Caco-2 (cell line): ENCODE measurements around the gene ILF2. TPM values are rescaled to one million over a fixed set of nuclear protein-coding genes. Genes with fewer than 3 reads are reported as not detected.

Source experiments
- BruUV-seq: library from RNA; stranded (reverse); fragments of 400-500 nt; replicated peaks from 2 replicates; lab custom pipeline; 2021; lab: Mats Ljungman, UMichigan
- CTCF ChIA-PET: fragments of 300-600 bp; sonication (Branson Sonifier 250); formaldehyde crosslinking; loops from one replicate; lab custom pipeline; 2022; ENCODE audit warnings: antibody characterized with exemption; lab: Charles Lee
- POLR2A ChIA-PET: fragments of 300-600 bp; sonication (Branson Sonifier 250); formaldehyde crosslinking; loops from one replicate; lab custom pipeline; 2022; ENCODE audit warnings: antibody characterized with exemption; lab: Charles Lee
- DNase-seq, 2 experiments: peaks; one replicate each; pipeline versions ENCODE4 v3.0.0 to v3.0.0-alpha.2; 2020 to 2022
- H3K27me3 ChIP-seq: replicated peaks from 2 replicates; pipeline ENCODE4 v1.6.0; 2011; ENCODE audit warnings: low read length; ENCODE audit not compliant: control insufficient read depth, insufficient read depth
- H3K36me3 ChIP-seq: 2 replicates; pipeline ENCODE4 v1.5.1; 2011; ENCODE audit warnings: low read length; ENCODE audit not compliant: control insufficient read depth, insufficient read depth
- H3K4me1 ChIP-seq: fragments of 250-450 bp; sonication (Bioruptor Pico); 2 replicates; pipeline ENCODE4 v1.5.1; 2020; ENCODE audit warnings: mild to moderate bottlenecking
- H3K4me3 ChIP-seq: 2 replicates; pipeline ENCODE4 v1.5.1; 2011; ENCODE audit warnings: low read depth, mild to moderate bottlenecking, control low read depth, low read length
- H3K9me3 ChIP-seq: fragments of 250-450 bp; sonication (Bioruptor Pico); 2 replicates; pipeline ENCODE4 v1.5.1; 2020; ENCODE audit warnings: mild to moderate bottlenecking, moderate library complexity
- H3K27ac Mint-ChIP-seq: one replicate; pipeline ENCODE4 v1.8.0; 2022; ENCODE audit warnings: mixed read lengths; ENCODE audit not compliant: unreplicated experiment
- H3K27me3 Mint-ChIP-seq: one replicate; pipeline ENCODE4 v1.8.0; 2022; ENCODE audit warnings: mixed read lengths; ENCODE audit not compliant: insufficient read depth, unreplicated experiment
- H3K36me3 Mint-ChIP-seq: one replicate; pipeline ENCODE4 v1.8.0; 2022; ENCODE audit warnings: mild to moderate bottlenecking, mixed read lengths; ENCODE audit not compliant: insufficient read depth, unreplicated experiment
- H3K4me1 Mint-ChIP-seq: one replicate; pipeline ENCODE4 v1.8.0; 2022; ENCODE audit warnings: low read depth, mixed read lengths; ENCODE audit not compliant: unreplicated experiment
- H3K4me3 Mint-ChIP-seq: one replicate; pipeline ENCODE4 v1.8.0; 2022; ENCODE audit warnings: mild to moderate bottlenecking, moderate library complexity, mixed read lengths; ENCODE audit not compliant: unreplicated experiment
- H3K9me3 Mint-ChIP-seq: one replicate; pipeline ENCODE4 v1.8.0; 2022; ENCODE audit warnings: mixed read lengths; ENCODE audit not compliant: unreplicated experiment
- intact Hi-C: fragments of 100-400 bp; cut with micrococcal nuclease; formaldehyde crosslinking; loops from one replicate; pipeline ENCODE4 v1.10.0; 2022; ENCODE audit not compliant: unreplicated experiment
- total RNA-seq: library from RNA; stranded (reverse); gene quantifications from 2 replicates; pipeline ENCODE4 v1.2.3, GENCODE V29; 2022
- TF ChIP-seq, protein P1 (sequence below), 2 experiments: fragments of 200-600 bp in 1 of 2; IDR thresholded peaks; 1 replicate in 1 of 2; 2 replicates in 1 of 2; pipeline versions ENCODE4 v1.5.1 to v1.8.0; 2011 to 2022; ENCODE audit warnings: antibody characterized with exemption in 1 of 2, control low read depth in 1 of 2, inconsistent platforms in 1 of 2, low read depth in 1 of 2, low read length in 1 of 2, mild to moderate bottlenecking in 1 of 2, moderate library complexity in 1 of 2; ENCODE audit not compliant: insufficient read depth in 1 of 2, severe bottlenecking in 1 of 2, unreplicated experiment in 1 of 2

Gene ILF2
- total RNA-seq, 1 experiment from 2014 or later, result 287 TPM

DNA sequence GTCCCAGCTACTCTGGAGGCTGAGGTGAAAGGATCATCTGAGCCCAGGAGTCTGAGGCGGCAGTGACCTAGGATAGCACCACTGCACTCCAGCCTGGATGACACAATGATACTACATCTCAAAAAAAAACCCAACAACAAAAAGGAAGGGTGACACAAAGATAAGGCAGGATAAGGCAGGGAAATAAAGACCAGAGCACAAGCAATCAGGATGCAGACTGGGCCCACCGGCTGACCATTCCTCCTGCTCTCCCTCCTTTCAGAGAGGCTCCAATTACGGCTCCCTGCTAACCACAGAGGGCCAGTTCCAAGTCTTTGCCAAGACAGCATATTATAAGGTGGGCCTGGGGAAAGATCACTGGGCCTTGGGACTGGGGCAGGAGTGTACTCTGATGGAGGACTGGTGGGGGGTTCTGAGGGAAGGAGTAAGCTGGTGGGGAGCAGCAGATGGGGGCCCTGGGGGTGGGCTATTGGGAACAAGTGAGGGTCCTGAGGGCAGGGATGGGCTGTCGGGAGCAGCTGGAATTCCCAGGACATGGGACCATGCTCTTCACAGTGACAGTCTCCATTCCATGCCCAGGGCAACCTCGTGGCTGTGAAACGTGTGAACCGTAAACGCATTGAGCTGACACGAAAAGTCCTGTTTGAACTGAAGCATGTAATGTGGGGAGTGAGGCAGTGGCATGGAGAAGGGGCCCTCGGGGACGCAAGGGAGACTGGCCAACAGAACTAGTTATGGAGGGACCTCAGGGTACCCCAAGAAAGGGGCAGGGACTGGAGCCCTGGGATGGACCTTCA, 14.9 kb upstream of the ILF2 start:
- H3K36me3 Mint-ChIP-seq, result peaks cover 6% of the 10 kb centered on the region
- H3K27ac Mint-ChIP-seq, result no peak overlapping the region
- Histone ChIP-seq H3K36me3 (no peaks in the 10 kb centered on the region), H3K9me3 (no peaks in the 10 kb centered on the region), H3K27me3 (no peaks in the 10 kb centered on the region), H3K4me1 (no peaks in the 10 kb centered on the region), H3K4me3 (no peak overlapping the region)
- intact Hi-C loops, result no loop called here
- CTCF ChIA-PET, result no interaction called here
- no TSS peak for BruUV-seq
- POLR2A ChIA-PET, result interaction anchor here (0.6 kb wide), 1 partner anchor 52 kb away, joined by 3 read pairs; the partner anchor contains the start of gene CHTOP
- no peaks in the 10 kb centered on the region for H3K27me3 Mint-ChIP-seq
- peaks cover 7% of the 10 kb centered on the region for H3K4me1 Mint-ChIP-seq
- no peak for DNase-seq
- no peaks in the 10 kb centered on the region for H3K9me3 Mint-ChIP-seq
- H3K4me3 Mint-ChIP-seq, result no peak overlapping the region
- TF ChIP-seq, protein P1, sequence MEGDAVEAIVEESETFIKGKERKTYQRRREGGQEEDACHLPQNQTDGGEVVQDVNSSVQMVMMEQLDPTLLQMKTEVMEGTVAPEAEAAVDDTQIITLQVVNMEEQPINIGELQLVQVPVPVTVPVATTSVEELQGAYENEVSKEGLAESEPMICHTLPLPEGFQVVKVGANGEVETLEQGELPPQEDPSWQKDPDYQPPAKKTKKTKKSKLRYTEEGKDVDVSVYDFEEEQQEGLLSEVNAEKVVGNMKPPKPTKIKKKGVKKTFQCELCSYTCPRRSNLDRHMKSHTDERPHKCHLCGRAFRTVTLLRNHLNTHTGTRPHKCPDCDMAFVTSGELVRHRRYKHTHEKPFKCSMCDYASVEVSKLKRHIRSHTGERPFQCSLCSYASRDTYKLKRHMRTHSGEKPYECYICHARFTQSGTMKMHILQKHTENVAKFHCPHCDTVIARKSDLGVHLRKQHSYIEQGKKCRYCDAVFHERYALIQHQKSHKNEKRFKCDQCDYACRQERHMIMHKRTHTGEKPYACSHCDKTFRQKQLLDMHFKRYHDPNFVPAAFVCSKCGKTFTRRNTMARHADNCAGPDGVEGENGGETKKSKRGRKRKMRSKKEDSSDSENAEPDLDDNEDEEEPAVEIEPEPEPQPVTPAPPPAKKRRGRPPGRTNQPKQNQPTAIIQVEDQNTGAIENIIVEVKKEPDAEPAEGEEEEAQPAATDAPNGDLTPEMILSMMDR (IDR thresholded peaks at IDR 0.05; ENCODE audit: insufficient read depth in 1 of 2, low read depth in 1 of 2, low read length in 1 of 2, severe bottlenecking in 1 of 2, unreplicated experiment in 1 of 2), result no peak

DNA sequence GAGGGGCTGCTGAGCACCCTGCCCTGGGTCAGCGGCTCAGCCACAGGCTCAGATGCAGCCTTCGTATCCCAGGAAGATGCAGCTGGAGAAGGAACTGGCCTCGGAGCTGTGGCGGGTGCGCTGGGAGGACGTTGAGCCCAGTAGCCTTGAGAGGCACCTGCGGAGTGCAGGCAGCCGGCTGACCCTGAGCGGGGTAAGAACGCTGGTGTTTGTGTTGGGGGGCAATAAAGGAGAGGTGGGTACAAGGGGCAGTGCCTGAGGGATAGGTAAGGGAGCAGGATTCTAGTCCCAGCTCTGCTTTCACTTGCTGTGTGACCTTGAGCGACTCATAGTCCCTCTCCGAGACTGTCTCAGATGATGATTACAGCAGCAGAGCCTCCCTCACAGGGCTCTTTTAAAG, 14.1 kb upstream of the ILF2 start:
- Histone ChIP-seq H3K36me3 (no peaks in the 10 kb centered on the region), H3K4me3 (no peak overlapping the region), H3K4me1 (no peaks in the 10 kb centered on the region), H3K27me3 (no peaks in the 10 kb centered on the region), H3K9me3 (no peaks in the 10 kb centered on the region)
- intact Hi-C loops, result no loop called here
- H3K9me3 Mint-ChIP-seq, result no peaks in the 10 kb centered on the region
- H3K4me1 Mint-ChIP-seq, result peaks cover 14% of the 10 kb centered on the region
- no TSS peak for BruUV-seq
- H3K27ac Mint-ChIP-seq, result no peak overlapping the region
- peaks cover 6% of the 10 kb centered on the region for H3K27me3 Mint-ChIP-seq
- POLR2A ChIA-PET, result no interaction called here
- peaks cover 6% of the 10 kb centered on the region for H3K36me3 Mint-ChIP-seq
- CTCF ChIA-PET, result no interaction called here
- TF ChIP-seq, protein P1 (IDR thresholded peaks at IDR 0.05; ENCODE audit: insufficient read depth in 1 of 2, low read depth in 1 of 2, low read length in 1 of 2, severe bottlenecking in 1 of 2, unreplicated experiment in 1 of 2), result no peak
- H3K4me3 Mint-ChIP-seq, result no peak overlapping the region
- no peak for DNase-seq

DNA sequence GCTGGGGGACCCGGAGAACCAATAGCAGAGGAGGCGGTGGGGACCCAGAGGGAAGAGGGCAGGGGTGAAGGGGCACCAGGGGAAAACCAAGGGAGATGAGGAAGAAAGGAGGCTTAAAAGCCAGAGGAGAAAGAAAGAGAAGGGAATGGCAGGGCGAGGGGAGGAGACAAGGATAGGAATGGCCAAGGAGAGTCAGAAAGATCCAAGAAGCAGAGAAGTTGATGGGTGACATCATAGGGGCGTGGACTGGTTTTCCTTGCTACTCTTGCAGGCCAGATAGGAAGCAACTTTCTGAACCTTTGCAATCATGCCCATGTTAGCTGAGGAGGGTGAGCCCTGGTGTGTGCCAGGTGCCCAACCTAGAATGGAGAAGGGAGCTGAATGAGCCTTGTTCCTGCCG, 13.1 kb upstream of the ILF2 start:
- no peak for DNase-seq
- Mint-ChIP-seq H3K4me1 (peaks cover 19% of the 10 kb centered on the region), H3K36me3 (peaks cover 6% of the 10 kb centered on the region), H3K27me3 (peaks cover 9% of the 10 kb centered on the region), H3K4me3 (no peak overlapping the region), H3K27ac (no peak overlapping the region), H3K9me3 (no peaks in the 10 kb centered on the region)
- BruUV-seq, result no TSS peak
- ChIA-PET CTCF (no interaction called here), POLR2A (no interaction called here)
- Histone ChIP-seq H3K27me3 (no peaks in the 10 kb centered on the region), H3K9me3 (no peaks in the 10 kb centered on the region), H3K4me1 (peaks cover 6% of the 10 kb centered on the region; the same call in 1 of the 2 replicates), H3K4me3 (no peak overlapping the region), H3K36me3 (no peaks in the 10 kb centered on the region)
- TF ChIP-seq, protein P1 (IDR thresholded peaks at IDR 0.05; ENCODE audit: insufficient read depth in 1 of 2, low read depth in 1 of 2, low read length in 1 of 2, severe bottlenecking in 1 of 2, unreplicated experiment in 1 of 2), result no peak
- intact Hi-C loops, result no loop called here
